H1 (cell line): Measurements from ENCODE around the gene IFNL3. TPM values are rescaled to one million over a fixed set of nuclear protein-coding genes. Genes with fewer than 3 reads are reported as not detected.

Experiments
- CTCF ChIA-PET: fragments of 300-600 bp; sonication (Branson Sonifier 250); formaldehyde crosslinking; loops from one replicate; lab custom pipeline; 2021; ENCODE audit not compliant: partially characterized antibody; lab: Charles Lee
- POLR2A ChIA-PET: fragments of 300-600 bp; sonication (Branson Sonifier 250); formaldehyde crosslinking; loops from one replicate; lab custom pipeline; 2021; ENCODE audit warnings: inconsistent platforms; ENCODE audit not compliant: partially characterized antibody; lab: Charles Lee
- DNase-seq, 2 experiments: peaks; one replicate each; pipeline versions ENCODE4 v3.0.0 to v3.0.0-alpha.2; 2010 to 2022; ENCODE audit warnings: low spot score in 2 of 2, low read depth in 1 of 2, mixed read lengths in 1 of 2
- FAIRE-seq: peaks from 2 replicates; lab custom pipeline; 2011; peaks lifted over from hg19 to GRCh38; lab: Jason Lieb, UNC
- H2AFZ ChIP-seq: 2 replicates; pipeline ENCODE4 v1.8.1; 2012; ENCODE audit warnings: low read length, inconsistent platforms
- H2AK5ac ChIP-seq: 2 replicates; pipeline ENCODE4 v1.6.1; 2013; ENCODE audit warnings: low read depth, low read length
- H2BK120ac ChIP-seq: replicated peaks from 2 replicates; pipeline ENCODE3; 2013; ENCODE audit warnings: low read depth, low read length, inconsistent platforms
- H2BK12ac ChIP-seq: 2 replicates; pipeline ENCODE4 v1.6.1; 2013; ENCODE audit warnings: low read depth, low read length
- H2BK15ac ChIP-seq: 2 replicates; pipeline ENCODE4 v1.6.1; 2013; ENCODE audit warnings: low read length
- H2BK20ac ChIP-seq: 2 replicates; pipeline ENCODE4 v1.6.1; 2013; ENCODE audit warnings: low read length
- H2BK5ac ChIP-seq: 2 replicates; pipeline ENCODE4 v1.6.1; 2013; ENCODE audit warnings: low read depth, low read length
- H3K14ac ChIP-seq: 2 replicates; pipeline ENCODE4 v1.6.1; 2013; ENCODE audit warnings: inconsistent platforms; ENCODE audit not compliant: insufficient read length
- H3K18ac ChIP-seq: 2 replicates; pipeline ENCODE4 v1.6.1; 2013; ENCODE audit warnings: low read length; ENCODE audit errors: extremely low read depth
- H3K23ac ChIP-seq: 2 replicates; pipeline ENCODE4 v1.6.1; 2013; ENCODE audit warnings: inconsistent platforms; ENCODE audit not compliant: insufficient read length
- H3K23me2 ChIP-seq: 2 replicates; pipeline ENCODE4 v1.6.1; 2013; ENCODE audit warnings: low read depth, low read length
- H3K27ac ChIP-seq: 2 replicates; pipeline ENCODE4 v1.6.1; 2011; ENCODE audit warnings: low read depth, low read length, inconsistent platforms
- H3K27me3 ChIP-seq, 4 experiments: replicated peaks in 1 of 4; 1 replicate in 1 of 4; 2 replicates in 3 of 4; pipeline versions ENCODE4 v1.6.1 to v1.8.1; 2011 to 2013; ENCODE audit warnings: low read length in 3 of 4, mild to moderate bottlenecking in 3 of 4, inconsistent platforms in 2 of 4, mixed read lengths in 2 of 4, moderate library complexity in 1 of 4; ENCODE audit not compliant: control insufficient read depth in 3 of 4, insufficient read depth in 3 of 4; ENCODE audit errors: extremely low read depth in 1 of 4
- H3K36me3 ChIP-seq, 4 experiments: 2 replicates each; pipeline versions ENCODE4 v1.6.1 to v1.8.1; 2011 to 2013; ENCODE audit warnings: mild to moderate bottlenecking in 4 of 4, low read length in 3 of 4, moderate library complexity in 2 of 4, control low read depth in 1 of 4, inconsistent platforms in 1 of 4; ENCODE audit not compliant: insufficient read depth in 4 of 4, control insufficient read depth in 2 of 4
- H3K4ac ChIP-seq: replicated peaks from 2 replicates; pipeline ENCODE3; 2013; ENCODE audit warnings: low read length, low read depth, mixed read lengths, inconsistent platforms; ENCODE audit not compliant: insufficient read length
- H3K4me1 ChIP-seq, 4 experiments: replicated peaks in 1 of 4; 1 replicate in 1 of 4; 2 replicates in 3 of 4; pipeline versions ENCODE4 v1.6.1 to v1.8.1; 2011 to 2013; ENCODE audit warnings: low read length in 3 of 4, inconsistent platforms in 2 of 4, mixed read lengths in 1 of 4; ENCODE audit not compliant: insufficient read depth in 4 of 4, control insufficient read depth in 3 of 4
- H3K4me2 ChIP-seq, 2 experiments: 2 replicates each; pipeline versions ENCODE4 v1.6.1 to v1.8.1; 2011 to 2013; ENCODE audit warnings: low read depth in 2 of 2, low read length in 2 of 2, control low read depth in 1 of 2, inconsistent platforms in 1 of 2, mild to moderate bottlenecking in 1 of 2; ENCODE audit not compliant: insufficient read depth in 1 of 2
- H3K4me3 ChIP-seq, 4 experiments: fragments of 200-600, 300-600 bp in 1 of 4; sonication (generic), shearing (Covaris generic), sonication (Bioruptor Twin) in 1 of 4; 2 replicates each; pipeline versions ENCODE4 v1.5.1 to v1.8.1; 2011 to 2016; ENCODE audit warnings: low read length in 4 of 4, low read depth in 3 of 4, control low read depth in 2 of 4, inconsistent platforms in 2 of 4, mild to moderate bottlenecking in 2 of 4, mixed read lengths in 1 of 4, moderate library complexity in 1 of 4; ENCODE audit not compliant: insufficient read depth in 2 of 4; ENCODE audit errors: extremely low read depth in 1 of 4
- H3K56ac ChIP-seq: replicated peaks from 2 replicates; pipeline ENCODE3; 2013; ENCODE audit warnings: low read depth, mild to moderate bottlenecking, mixed read lengths, low read length, inconsistent platforms; ENCODE audit not compliant: insufficient read length
- H3K79me1 ChIP-seq: 2 replicates; pipeline ENCODE4 v1.6.1; 2013; ENCODE audit warnings: low read depth, low read length, control low read depth
- H3K79me2 ChIP-seq, 2 experiments: 2 replicates each; pipeline versions ENCODE4 v1.6.1 to v1.8.1; 2012 to 2013; ENCODE audit warnings: low read length in 2 of 2, mild to moderate bottlenecking in 2 of 2, inconsistent platforms in 1 of 2; ENCODE audit not compliant: insufficient read depth in 2 of 2, control insufficient read depth in 1 of 2
- H3K9ac ChIP-seq, 4 experiments: replicated peaks in 1 of 4; 1 replicate in 1 of 4; 2 replicates in 3 of 4; pipeline versions ENCODE4 v1.6.1 to v1.8.1; 2011 to 2013; ENCODE audit warnings: low read depth in 3 of 4, low read length in 3 of 4, control low read depth in 2 of 4, mild to moderate bottlenecking in 2 of 4, moderate library complexity in 2 of 4, inconsistent platforms in 1 of 4; ENCODE audit errors: extremely low read depth in 1 of 4
- H3K9me3 ChIP-seq, 2 experiments: 2 replicates each; pipeline versions ENCODE4 v1.6.1 to v1.8.1; 2012 to 2013; ENCODE audit warnings: mild to moderate bottlenecking in 2 of 2, moderate library complexity in 2 of 2, control low read depth in 1 of 2, inconsistent platforms in 1 of 2, low read depth in 1 of 2, low read length in 1 of 2, mixed read lengths in 1 of 2; ENCODE audit not compliant: insufficient read depth in 2 of 2
- H4K20me1 ChIP-seq, 2 experiments: replicated peaks in 1 of 2; 2 replicates each; pipeline versions ENCODE3 to v1.8.1; 2011 to 2013; ENCODE audit warnings: inconsistent platforms in 2 of 2, low read length in 2 of 2, mild to moderate bottlenecking in 1 of 2; ENCODE audit not compliant: insufficient read depth in 2 of 2, control insufficient read depth in 1 of 2
- H4K5ac ChIP-seq: 2 replicates; pipeline ENCODE4 v1.6.1; 2013; ENCODE audit warnings: low read length, low read depth, mixed read lengths, inconsistent platforms; ENCODE audit not compliant: insufficient read length
- H4K8ac ChIP-seq: 2 replicates; pipeline ENCODE4 v1.8.0; 2013; ENCODE audit warnings: mild to moderate bottlenecking, moderate library complexity, low read length, inconsistent platforms; ENCODE audit not compliant: insufficient read depth; ENCODE audit errors: extremely low read depth
- H4K91ac ChIP-seq: replicated peaks from 2 replicates; pipeline ENCODE3; 2013; ENCODE audit warnings: low read length, mixed read lengths, inconsistent platforms; ENCODE audit not compliant: insufficient read length
- ASH2L ChIP-seq: fragments of 200-600, 300-600 bp; sonication (generic); IDR thresholded peaks from one replicate; pipeline ENCODE4 v1.7.1; 2017; ENCODE audit warnings: low read length
- BACH1 ChIP-seq: IDR thresholded peaks from 2 replicates; pipeline ENCODE4 v1.6.1; 2012; ENCODE audit warnings: low read length, improper control_type of control experiment
- EP300 ChIP-seq, 2 experiments: IDR thresholded peaks; 1 replicate in 1 of 2; 2 replicates in 1 of 2; pipeline ENCODE4 v1.6.1; 2011 to 2012; ENCODE audit warnings: low read depth in 2 of 2, low read length in 2 of 2, mild to moderate bottlenecking in 2 of 2, borderline replicate concordance in 1 of 2, inconsistent platforms in 1 of 2, moderate library complexity in 1 of 2
- MAX ChIP-seq: IDR thresholded peaks from 2 replicates; pipeline ENCODE4 v1.6.1; 2012; ENCODE audit warnings: inconsistent platforms
- NRF1 ChIP-seq: IDR thresholded peaks from 2 replicates; pipeline ENCODE4 v1.6.1; 2011; ENCODE audit warnings: mild to moderate bottlenecking, low read depth, low read length, improper control_type of control experiment
- POU5F1 ChIP-seq: IDR thresholded peaks from 2 replicates; pipeline ENCODE4 v1.6.1; 2011; ENCODE audit warnings: low read depth, mild to moderate bottlenecking, low read length, moderate library complexity
- RFX5 ChIP-seq: IDR thresholded peaks from 2 replicates; pipeline ENCODE4 v1.6.1; 2011; ENCODE audit warnings: low read depth, low read length, improper control_type of control experiment, borderline replicate concordance
- RNF2 ChIP-seq: fragments of 200-900, 300-1000 bp; sonication (generic); IDR thresholded peaks from 2 replicates; pipeline ENCODE4 v1.7.1; 2016; ENCODE audit warnings: borderline replicate concordance, low read depth, mild to moderate bottlenecking, antibody characterized with exemption, low read length; ENCODE audit not compliant: poor library complexity, severe bottlenecking; ENCODE audit errors: missing control alignments
- SAP30 ChIP-seq: fragments of 300-600 bp; sonication (generic); IDR thresholded peaks from 2 replicates; pipeline ENCODE4 v1.7.1; 2012; ENCODE audit warnings: low read length, moderate library complexity, mild to moderate bottlenecking, inconsistent platforms; ENCODE audit not compliant: insufficient read depth, insufficient replicate concordance
- SP4 ChIP-seq: IDR thresholded peaks from 2 replicates; pipeline ENCODE4 v1.6.1; 2012; ENCODE audit warnings: low read length, inconsistent platforms
- SRF ChIP-seq: IDR thresholded peaks from 2 replicates; pipeline ENCODE4 v1.6.1; 2011; ENCODE audit warnings: mild to moderate bottlenecking, low read depth, low read length, moderate library complexity
- YY1 ChIP-seq: IDR thresholded peaks from 2 replicates; pipeline ENCODE4 v1.6.1; 2011; ENCODE audit warnings: low read depth, mild to moderate bottlenecking, low read length
- WGBS, 2 experiments: shearing (Covaris generic) in 1 of 2; methylation state at CpG; one replicate each; pipeline versions ENCODE4 v1.1.6 to v1.1.7; 2013 to 2015; ENCODE audit warnings: low lambda C conversion rate in 2 of 2, mixed read lengths in 2 of 2, inconsistent platforms in 1 of 2, low coverage in 1 of 2, missing lambda C conversion rate in 1 of 2; ENCODE audit not compliant: insufficient replicate concordance in 2 of 2, insufficient coverage in 1 of 2, insufficient read length in 1 of 2; ENCODE audit errors: extremely low coverage in 1 of 2, missing lambda C conversion rate in 1 of 2; 5-methylcytosine and 5-hydroxymethylcytosine counted together
- polyA plus RNA-seq, 7 experiments: library from polyadenylated mRNA; depleted of rRNA in 3 of 7; stranded (reverse) in 5 of 7; unstranded in 2 of 7; fragments of >200 nt in 5 of 7; fragments of 200-250 nt in 2 of 7; gene quantifications; 1 replicate in 5 of 7; 2 replicates in 1 of 7; 4 replicates in 1 of 7; pipeline versions ENCODE4 v1.2.1 to v1.2.3, GENCODE V29; 2011 to 2013; ENCODE audit warnings: missing spikeins in 2 of 7, mixed read lengths in 2 of 7
- total RNA-seq: library from RNA; stranded (reverse); fragmentation: NEBNext Ultra II Directional; extraction: Animal tissue kit (Norgen Biotek cat#: 25700); gene quantifications from 2 replicates; pipeline ENCODE4 v1.2.1, GENCODE V29; 2021

The IFNL3 gene
- total and polyA plus RNA-seq, 2 of the 8 experiments (the other 6 are each of a cell fraction or from before 2014, with no cell fraction given): 0.11 TPM; not detected in 1

GRCh38 chr19:39208175-39208795, 36.5 kb downstream of the IFNL3 start:
- DNase-seq (no peak), FAIRE-seq (no peak)
- H2BK120ac ChIP-seq: no peak overlapping the region
- H4K20me1 ChIP-seq: no peaks in the 10 kb centered on the region
- 0 out of 2 replicates have a peak overlapping the region, but pooled peaks have one; percentile 53 for H2AK5ac ChIP-seq
- H3K18ac ChIP-seq: no peak overlapping the region
- 82% methylated on average over 9 of the region's 9 CpGs; no CpG with 5 or more reads in 1 of the 2 experiments for WGBS, 2 experiments
- H2AFZ ChIP-seq: no peak overlapping the region
- CTCF ChIA-PET: interaction anchor here (0.6 to 0.8 kb wide), 2 partner anchors 21 to 119 kb away, joined by 3 to 4 read pairs; no protein-coding TSS in a partner anchor
- H3K4me1 ChIP-seq: peaks cover 0 to 5% (median under 1%) of the 10 kb centered on the region in 4 experiments; a peak in 3 of 7 replicates
- 0 out of 2 replicates have a peak overlapping the region, but pooled peaks have one; percentile 35 for H2BK12ac ChIP-seq
- H3K79me1 ChIP-seq: no peaks in the 10 kb centered on the region
- POLR2A ChIA-PET: no interaction called here
- no peak overlapping the region for H2BK20ac ChIP-seq
- no peak overlapping the region for H2BK15ac ChIP-seq
- no peak overlapping the region for H3K27ac ChIP-seq
- H4K8ac ChIP-seq: no peak overlapping the region
- no peak overlapping the region for H3K4ac ChIP-seq
- H3K56ac ChIP-seq: no peak overlapping the region
- H2BK5ac ChIP-seq: no peak overlapping the region
- no peaks in the 10 kb centered on the region for H3K79me2 ChIP-seq
- H3K9me3 ChIP-seq: no peaks in the 10 kb centered on the region
- no peaks in the 10 kb centered on the region for H3K36me3 ChIP-seq
- H3K27me3 ChIP-seq: peaks cover 4 to 19% (median 10%) of the 10 kb centered on the region in 4 experiments; a peak in 6 of 7 replicates
- no peak overlapping the region for H3K14ac ChIP-seq
- no peak overlapping the region for H4K91ac ChIP-seq
- no peak overlapping the region for H3K4me2 ChIP-seq
- no peak overlapping the region; a peak in 1 of 7 replicates for H3K9ac ChIP-seq
- H4K5ac ChIP-seq: no peak overlapping the region
- H3K23ac ChIP-seq: no peak overlapping the region
- H3K23me2 ChIP-seq: no peaks in the 10 kb centered on the region
- H3K4me3 ChIP-seq: no peak overlapping the region
- TF ChIP-seq EP300 (IDR thresholded peaks at IDR 0.05; ENCODE audit: borderline replicate concordance in 1 of 2, low read depth in 2 of 2, low read length in 2 of 2): no peak
- TF ChIP-seq SP4: no peak
- no peak for TF ChIP-seq MAX
- TF ChIP-seq NRF1: no peak
- no peak for TF ChIP-seq YY1
- TF ChIP-seq ASH2L: no peak
- no peak for TF ChIP-seq SAP30
- no peak for TF ChIP-seq POU5F1
- TF ChIP-seq RNF2: no peak
- no peak for TF ChIP-seq SRF
- no peak for TF ChIP-seq BACH1
- no peak for TF ChIP-seq RFX5
